Activated CD8-positive, alpha-beta memory T cell treated with anti-CD3 and anti-CD28 coated beads, Interleukin-2, amount 50 U/mL, for 1 hour (primary cell): Measurements from ENCODE around the gene FAM131C.
"Not testable (repeated sequence)": the region's sequence is repeated elsewhere in the genome, so short reads cannot be mapped to it uniquely, and the experiment has no call there.

Experiments used
- DNase-seq: peaks from one replicate; pipeline ENCODE4 v3.0.0-alpha.2; 2020; ENCODE audit errors: extremely low read depth

Gene FAM131C

DNA sequence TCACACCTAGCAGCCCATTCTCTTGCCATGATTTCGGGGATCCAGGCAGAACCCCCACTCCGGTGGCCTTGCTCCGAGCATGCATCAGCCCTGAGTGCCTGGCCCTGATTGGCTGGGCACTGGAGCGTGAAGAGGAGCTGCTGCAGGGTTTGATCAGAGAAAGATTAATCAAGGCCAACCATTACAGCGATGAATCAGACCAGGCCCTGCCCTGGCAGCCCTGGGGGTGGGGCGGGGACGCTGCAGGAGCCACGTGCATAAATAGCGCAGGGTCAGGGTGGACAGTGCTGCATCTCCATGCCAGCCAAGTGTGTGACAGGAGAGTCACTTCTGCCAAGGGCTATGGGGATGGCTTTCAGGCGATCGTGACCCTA is 3.4 kb upstream of the FAM131C start:
- no peak for DNase-seq

DNA sequence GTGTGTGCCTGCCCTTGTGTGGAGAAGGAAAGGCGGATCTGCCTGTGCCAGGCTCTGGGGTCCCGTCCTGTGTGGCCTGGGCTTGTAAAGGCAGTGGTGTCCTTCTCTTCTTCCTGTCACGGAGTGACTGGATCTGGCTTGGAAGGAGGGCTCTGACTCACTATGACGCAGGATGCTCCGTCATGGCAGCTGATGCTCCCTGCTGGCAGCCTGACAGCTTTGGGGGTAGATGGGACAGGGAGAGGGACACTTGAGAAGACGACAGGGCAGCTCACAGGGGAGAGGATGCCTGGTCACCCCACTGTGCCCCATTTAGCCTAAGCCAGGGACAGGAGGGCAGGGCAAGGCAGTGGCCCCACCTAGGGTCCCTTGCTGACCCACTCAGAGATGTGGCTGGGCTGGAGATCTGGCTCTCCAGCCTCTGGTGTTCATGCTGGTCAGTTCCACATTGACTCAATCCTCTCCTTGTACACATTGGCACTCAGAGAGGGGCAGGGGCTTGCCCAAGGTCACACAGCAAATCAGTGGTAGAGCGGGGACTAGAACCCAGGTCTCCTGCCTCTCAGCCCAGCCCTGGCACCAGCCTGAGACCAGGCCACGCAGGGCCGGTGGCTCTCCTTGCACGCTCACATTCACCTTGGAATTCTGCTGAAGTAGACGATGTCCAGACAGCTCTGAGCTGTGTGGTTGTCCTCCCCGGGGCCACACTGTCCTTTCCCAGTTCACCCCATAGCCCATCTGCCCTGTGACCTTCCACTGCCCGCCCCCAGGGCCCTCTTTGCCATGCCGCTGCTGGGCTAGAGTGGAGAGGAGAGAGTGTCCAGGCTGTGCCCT is 2.8 kb upstream of the FAM131C start:
- DNase-seq: no peak

DNA sequence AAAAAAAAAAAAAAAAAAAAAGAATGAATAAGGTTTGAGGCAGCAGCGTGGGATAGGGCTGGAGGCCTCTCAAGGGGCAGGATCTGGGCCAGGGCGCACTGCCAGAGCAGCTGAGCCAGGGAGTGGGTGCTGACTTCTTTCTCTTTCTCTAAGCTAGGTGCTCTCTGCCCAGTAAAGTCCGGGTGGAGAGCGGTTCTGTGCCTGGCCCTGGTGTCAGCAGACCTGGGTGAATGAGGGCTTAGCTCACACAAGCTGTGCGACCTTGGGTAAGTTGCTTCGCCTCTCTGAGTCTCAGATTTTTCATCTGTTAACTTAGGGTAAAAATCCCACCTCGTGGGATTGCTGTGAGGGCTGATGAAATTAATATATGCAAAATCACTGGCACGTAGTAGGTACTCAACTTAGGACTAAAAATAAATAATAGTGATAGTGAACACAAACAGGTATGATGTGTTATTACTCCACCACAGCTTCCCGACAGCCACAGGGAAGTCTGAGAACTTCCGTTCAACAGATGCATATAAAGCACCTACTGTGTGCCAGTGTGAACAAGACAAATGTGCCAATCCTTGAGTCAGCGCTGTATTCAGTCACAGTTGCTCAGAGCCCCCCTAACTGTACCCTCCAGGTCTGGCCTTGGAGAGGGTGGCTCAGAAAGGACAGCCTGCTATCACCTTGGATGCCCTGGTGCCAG is 2.0 kb upstream of the FAM131C start:
- no peak for DNase-seq

DNA sequence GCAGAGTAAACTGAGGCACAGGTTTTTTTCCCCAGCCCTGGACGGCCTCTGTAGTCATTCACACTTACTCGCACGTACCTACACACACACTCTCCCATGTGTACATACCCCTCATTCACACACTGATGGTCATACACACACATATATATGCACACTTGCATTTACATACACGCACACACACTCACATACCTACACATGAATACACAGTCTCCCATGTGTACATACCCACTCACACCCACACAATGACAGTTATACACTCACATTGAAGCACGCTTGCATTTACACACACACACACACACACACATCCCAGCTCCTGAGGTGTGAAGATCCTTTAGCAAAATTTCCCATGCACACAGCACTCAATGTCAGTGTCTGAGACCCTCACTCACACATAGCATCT is 766 bp upstream of the FAM131C start:
- no peak for DNase-seq

DNA sequence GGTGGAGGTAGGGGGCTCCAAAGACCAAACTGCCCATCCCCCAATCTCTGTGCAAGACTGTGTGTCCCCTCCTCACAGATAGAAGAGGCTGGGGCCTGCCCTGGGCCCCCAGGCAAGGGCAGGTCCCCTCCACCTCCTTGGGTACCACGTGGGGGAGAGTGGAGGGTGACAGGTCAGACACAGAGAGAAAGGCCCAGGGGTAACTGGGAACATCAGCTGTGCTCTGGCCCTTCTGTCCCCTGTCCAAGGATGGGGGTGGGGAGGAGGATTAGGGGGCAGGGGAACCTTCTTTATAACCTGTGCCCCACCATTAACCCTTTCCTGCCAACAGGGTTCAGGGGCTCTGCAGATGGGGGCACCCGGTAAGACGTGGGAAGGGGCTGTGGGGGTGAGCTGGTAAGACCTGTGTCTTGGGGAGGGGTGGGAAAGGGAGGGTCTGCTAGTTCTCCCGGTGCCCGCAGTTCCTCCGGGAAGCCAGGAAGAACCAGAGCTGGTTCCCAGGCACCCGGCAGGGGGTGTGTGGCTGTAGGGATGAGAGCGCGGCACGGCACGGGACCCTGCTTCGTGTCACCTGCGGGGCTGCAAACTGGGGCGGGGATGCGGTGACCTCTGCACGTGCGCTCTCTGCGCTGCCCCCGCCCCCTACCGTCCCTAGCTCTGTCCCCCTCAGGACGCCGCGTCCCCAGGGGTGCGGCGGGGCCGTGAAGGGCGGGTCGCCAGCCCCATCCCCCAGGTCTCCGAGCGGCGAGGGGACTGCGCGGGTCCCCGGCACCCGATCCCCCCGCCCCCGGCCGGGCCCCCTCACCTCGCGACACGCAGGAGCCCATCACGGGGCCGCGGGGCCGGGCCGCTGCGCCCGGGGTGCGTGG is 601 bp downstream of the FAM131C start:
- no peak for DNase-seq

DNA sequence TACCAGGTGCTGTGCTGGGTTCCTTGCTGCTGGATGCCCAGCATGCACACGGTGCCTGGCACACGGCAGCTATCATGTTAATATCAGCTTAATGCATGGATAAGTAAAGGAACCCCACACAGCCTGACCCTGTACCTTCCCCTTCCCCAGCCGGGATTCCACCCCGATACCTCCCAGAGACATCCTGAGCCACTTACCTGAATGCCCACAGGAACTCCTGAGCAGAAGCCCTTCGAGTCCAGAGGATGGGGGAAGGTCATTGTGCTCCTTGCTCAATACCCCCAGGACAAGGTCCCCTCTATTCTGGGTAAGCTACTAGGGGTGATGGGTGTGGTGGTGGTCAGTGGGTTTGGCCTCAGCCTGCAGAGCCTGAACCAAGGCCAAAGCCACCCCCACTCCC is 1.4 kb downstream of the FAM131C start:
- no peak for DNase-seq

DNA sequence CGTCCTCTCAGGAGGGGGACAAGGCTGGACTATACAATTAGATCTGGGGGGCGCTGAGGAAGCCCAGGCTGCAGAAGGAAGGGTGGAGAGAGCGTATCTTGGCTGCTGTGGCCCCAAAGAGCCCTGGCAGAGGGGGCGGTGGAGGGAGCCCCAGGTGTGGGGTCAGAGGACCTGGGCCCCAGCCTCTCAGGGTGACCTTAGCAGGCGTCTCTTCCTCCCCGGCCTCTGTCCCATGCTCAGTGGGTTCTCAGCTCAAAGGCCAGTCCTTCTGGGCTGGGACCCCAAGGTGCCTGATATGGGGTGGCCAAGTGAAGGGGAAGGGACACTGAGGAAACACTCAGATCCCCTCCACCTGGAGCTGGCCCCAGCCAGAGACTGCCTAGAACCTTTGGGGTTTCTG is 1.8 kb downstream of the FAM131C start:
- no peak for DNase-seq

DNA sequence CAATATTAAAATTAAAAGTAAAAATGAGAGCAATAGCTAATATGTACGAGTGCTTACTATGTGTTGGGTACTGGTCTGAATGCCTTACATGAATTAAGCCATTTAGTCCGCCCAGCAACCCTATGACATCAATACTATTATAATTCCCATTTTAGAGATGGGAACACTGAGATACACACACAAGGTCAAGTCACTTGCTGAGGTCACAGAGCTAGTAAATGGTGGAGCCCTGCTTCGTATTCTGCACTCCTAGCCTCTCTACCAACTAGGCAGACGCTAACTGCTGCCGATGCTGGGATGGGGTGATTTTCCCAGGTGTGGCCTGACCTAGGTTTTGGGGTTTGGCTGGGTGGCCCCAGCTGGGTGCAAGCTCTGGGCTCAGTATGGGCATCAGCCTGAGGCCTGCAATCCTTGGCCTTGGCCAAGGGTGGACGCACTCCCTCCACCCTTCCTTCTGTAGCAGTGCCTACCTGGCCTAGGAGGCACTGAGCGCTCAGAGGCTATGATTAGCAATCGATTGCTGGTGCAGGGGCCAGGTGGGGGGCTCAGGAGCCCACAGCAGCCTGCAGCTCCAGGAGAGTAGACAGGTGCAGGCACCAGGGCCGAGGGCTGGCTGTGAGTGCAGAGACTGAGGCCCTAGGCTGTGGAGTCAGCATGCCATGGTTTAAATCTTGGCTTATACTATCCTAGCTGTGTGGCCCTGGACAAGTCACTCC is 2.7 kb downstream of the FAM131C start:
- no peak for DNase-seq

DNA sequence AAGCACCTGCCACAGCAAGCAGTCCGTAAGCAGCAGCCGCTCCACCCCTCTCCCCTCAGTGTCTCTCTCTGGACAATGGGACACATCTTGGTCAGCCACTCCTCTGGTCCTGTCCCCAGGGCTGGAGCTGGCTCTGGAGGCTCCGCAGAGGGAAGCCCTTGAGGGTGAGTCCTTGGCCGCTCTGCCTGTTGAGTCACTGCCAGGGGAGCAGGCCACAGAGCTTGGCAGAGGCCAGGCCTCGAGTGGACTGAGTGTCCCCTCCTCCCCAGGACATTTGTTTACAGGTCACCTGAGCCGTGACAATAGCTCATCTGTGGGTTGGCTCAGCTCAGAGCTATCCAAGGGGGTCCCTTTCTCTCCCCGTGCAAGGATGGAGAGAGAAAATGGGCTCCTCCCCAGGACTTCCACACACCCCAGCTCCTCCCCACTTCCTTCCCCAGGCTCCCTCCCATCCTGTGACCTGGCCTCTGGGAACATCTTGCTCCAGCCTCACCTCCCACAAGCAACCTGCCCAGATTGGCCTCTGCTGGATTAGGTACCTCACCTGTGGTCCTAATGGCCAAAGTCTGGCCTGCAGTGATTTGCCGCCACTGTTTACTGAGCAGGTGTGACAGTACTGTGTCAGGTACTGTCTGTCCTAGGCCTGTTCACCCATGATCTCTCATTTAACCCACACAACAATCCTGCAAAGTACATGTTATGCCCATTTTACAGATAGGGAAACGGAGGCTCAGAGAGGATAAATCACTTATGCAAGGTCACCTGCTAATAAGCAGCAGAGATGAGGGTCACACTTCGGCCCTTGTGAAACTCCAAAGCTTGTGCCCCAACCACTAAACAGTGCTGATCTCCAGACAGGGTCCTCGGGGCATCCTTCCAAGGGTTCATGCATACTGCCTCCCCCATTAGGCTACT is 4.8 kb downstream of the FAM131C start:
- DNase-seq: no peak

DNA sequence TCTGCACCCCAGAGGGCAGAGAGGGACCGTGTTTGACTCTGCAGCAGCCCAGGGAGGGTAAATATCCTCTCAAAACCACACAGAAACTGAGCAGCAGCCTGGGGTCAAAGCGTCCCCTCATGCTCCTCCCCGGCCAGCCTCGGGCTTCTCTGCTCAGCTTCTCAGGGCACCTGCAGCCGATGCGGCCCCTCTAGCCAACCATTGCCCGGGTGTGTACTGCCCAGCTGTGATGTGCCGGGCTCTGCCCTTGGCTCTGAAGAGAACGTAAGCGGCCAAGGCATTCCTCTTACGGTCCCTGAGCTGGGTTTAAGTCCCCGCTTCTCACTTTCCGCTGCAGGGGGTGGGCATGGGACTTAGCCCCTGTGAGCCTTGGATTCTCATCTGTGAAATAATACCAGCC is 5.5 kb downstream of the FAM131C start:
- no peak for DNase-seq

DNA sequence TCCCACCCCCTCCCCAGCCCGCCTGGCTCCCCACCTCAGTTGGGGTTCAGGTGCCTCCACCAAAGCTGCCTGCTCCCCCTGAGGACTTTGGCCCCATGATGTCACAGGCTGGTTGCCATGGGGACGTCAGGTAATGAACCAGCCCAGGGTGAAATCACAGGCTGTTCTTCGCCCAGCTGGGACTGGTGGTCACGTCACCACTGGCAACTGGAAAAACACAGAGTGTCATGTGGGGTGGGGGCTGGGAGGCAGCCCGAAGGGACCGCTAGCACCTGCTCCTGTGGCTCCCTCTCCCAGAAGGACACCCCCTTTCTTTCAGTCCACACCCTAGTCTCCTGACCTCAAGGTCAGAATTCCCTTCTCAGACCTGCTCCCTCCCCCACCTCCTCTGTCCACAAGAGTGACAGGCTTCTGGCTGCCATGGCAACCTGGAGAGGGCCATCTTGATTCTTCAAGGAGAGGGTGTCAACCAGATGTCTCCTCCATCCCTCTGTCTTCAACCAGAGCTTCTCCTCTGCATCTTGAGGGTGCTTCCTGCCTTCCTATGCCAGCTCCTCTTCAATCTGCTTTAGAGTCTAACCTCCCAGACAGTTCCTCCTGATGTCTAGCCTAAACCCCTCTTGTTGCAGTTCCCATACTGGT is 6.2 kb downstream of the FAM131C start:
- no peak for DNase-seq

DNA sequence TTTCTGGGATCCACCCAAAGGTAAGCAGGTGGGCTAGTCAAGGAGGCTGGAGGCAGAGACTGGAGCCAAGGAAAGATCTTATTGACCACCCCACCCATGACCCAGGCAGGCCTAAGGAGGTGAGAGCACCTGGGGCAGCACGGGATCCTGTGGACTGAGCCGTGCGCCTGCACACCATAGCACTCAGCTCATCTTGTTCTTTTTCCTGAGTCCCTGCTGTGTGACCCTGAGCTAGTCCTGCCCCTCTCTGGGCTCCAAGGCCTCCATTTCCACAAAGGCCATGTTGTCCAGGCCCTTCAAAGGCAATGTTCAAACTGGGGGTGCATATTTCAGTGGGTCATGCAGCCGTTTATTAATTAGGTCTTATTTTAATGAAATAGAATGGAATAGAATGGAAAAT is 7.2 kb downstream of the FAM131C start:
- no peak for DNase-seq

DNA sequence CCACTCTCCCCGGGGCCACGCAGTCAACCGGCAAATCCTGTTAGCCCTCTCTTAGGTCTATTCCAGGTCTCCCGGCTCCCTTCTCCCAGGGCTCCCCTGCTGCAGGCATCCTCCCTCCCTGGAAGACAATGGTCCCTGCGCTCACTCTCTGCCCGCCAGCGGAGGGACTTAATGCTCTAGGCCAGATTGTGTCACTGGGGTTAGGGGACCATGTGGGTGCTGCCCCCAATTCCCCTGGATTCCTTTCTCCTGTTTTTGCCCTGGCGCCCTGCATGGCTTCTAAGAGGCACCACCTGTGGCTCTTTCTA is 8.2 kb downstream of the FAM131C start:
- DNase-seq: no peak

DNA sequence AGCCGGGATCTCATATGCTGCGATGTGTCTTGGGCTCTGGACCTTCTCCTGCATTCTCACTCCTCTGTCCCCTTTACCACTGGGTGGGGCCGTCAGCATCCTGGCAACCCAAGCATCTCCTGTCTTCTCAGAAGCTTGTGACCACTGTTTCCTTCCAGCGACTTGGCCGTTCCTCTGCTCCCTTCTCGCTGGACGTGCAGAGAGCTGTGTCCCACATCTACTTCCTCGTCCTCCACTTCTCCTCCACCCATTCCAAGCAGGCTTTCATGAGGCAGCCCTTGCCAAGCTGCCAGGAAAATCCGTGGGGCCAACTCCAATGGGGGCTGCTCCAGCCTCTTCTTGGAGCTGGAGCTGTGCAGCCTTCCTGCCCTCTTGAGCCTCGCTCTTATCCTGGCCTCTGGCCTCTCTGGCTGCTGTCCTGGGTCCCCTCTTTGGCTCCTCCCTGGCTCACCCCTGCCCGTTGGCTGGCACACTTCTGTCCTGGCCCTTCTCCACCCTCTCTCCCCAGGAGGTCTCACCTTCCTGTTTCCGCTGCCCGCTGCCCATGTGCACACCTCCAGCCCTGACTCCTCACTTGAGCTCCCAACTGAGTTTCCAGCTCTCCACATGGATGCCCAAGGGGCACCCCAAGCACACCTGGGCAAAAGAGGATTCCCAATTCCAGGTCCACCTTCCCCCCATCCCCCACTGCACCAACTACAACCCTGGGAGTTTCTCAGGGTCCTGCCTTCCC is 8.7 kb downstream of the FAM131C start:
- DNase-seq: no peak

DNA sequence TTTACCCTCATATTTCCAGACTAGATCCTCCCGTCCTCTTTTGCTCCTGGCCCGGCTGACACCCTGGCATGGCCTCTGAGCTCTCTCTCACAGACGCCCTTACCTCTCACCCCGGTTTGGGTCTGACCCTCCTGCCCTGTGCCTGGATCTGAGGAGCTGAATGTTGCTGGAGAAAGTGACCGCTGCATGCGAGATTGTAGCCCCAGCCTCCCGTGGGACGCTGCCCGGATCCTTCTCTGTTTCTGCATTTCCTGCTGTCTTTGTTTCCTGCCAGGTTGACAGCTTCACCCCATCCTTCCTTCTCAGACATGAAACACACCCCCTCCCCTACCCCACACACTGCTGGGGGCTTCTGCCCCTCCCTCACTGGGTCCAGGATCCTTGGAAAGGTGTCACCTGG is 9.5 kb downstream of the FAM131C start:
- DNase-seq: no peak

DNA sequence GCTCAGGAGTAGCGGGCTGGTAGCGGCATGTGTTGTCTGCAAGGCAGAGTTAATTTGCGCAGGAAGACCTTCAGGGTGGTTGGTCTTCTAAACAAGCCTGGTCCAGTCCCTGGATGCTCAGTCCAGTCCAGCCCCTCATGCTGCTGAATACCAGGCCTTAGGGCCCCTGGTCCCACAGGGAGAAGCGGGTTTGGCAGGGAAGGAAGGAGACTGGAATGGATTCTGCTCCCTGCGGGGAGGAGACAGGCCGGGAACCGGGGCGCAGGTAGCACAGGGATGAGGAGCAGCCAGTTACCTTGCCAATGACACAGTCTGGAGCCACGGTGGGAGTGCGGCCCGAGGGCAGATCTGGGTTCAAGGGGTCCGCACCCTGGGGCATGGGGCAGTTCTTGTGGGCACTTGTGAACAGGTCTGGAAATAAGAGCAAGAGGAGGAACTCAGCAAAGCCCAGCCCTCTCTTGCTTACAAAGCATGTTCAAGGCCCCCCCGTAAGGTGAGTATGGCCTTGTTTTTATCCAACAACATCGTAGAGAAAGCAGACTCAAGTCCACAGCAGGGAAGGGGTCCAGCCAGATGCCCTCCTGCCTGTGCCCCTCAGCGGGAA is 10.1 kb downstream of the FAM131C start:
- DNase-seq: no peak

DNA sequence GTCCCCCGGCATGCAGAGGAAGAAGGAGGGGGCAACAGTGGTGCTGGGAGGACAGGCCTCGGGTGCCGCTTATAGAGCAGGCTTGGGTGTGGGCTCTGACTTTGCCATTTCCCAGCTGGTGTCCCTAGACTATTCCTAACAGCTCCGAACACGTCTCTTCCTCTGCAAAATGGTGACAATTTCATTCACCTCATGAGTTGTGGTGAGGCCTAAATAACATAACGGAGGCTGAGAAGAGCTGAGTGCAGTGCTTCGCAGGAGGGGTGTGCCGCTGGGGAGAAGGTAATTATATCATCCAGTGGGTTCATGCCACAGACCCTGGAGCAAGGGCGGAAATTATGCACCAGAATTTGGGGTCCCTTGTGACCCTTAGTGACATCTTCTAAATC is 10.8 kb downstream of the FAM131C start:
- not testable (repeated sequence) for DNase-seq

DNA sequence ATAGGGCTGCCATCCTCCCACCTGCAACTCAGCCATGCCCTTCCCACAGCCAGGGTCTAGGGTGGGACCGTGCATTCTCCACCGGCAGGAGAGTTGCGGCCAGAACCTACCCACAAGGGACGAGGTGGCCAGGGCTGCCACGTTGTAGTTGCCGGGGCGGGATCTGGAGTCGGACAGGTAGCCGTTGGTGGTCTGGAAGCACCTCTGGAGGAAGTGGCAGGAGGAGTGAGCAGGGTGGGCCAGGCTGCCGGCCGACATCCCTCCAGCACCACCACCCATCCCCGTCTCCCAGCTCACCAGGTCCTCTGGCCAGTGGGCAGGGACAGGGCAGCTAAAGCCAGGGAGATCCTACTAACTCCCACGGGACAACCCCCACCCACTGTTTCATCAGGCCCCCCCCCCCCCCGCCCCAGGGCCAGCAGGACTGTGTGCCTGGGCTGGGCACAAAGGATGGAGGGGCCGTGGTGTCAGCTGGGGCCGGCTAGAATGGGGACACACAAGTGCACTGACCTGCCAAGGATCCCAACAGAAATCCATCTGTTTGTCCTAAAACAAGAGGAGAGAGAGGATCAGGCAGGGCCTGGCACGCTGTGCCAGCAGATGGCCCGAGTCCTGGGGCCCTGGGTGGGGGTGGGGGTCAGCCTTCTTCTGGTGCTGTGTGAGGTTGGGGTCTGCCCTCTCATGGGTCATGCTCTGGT is 11.3 kb downstream of the FAM131C start:
- DNase-seq: not testable (repeated sequence)

DNA sequence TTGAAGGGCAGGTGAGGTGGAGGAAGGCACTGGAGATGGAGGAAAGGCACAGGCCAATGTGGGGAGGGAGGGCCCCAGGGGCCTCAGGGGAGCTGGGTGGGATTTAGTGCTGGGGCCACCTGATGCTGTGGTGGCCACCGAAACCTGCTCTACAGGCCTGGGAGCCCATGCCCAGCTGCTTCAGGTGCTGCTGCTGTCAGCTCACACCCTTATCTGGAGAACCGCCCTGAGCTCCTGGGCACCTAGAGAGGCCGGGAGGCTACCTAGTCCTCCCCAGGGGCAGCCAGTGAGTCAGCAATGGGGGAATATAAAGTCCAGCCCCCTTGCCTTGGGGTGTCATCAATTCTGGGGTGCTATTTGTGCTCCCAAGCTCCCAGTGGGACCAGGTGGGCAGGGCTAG is 12.2 kb downstream of the FAM131C start:
- no peak for DNase-seq
